RWPE1 (cell line): ENCODE results near the gene ABLIM3.

Experiments
- CTCF ChIA-PET: fragments of 350-600 bp; sonication (Branson Sonifier 250); formaldehyde crosslinking; extraction: SDS; loops from one replicate; lab custom pipeline; 2021; lab: Yijun Ruan, JAX
- POLR2A ChIA-PET: fragments of 400-600 bp; formaldehyde crosslinking; extraction: SDS; loops from one replicate; lab custom pipeline; 2020; ENCODE audit warnings: antibody characterized with exemption; ENCODE audit not compliant: low non-redundant PET; lab: Yijun Ruan, JAX
- DNase-seq: peaks from one replicate; pipeline ENCODE4 v3.0.0; 2012; ENCODE audit warnings: low spot score
- H3K27ac ChIP-seq: fragments of 450-650 bp; 2 replicates; pipeline ENCODE4 v1.5.1; 2017
- TF ChIP-seq, protein P1 (sequence below): fragments of 450-650 bp; conservative IDR thresholded peaks from 2 replicates; pipeline ENCODE4 v1.5.1; 2017; ENCODE audit warnings: low read depth, mild to moderate bottlenecking

ABLIM3 gene

GRCh38 chr5:149235841-149236240 lies 94.5 kb downstream of the ABLIM3 start:
- DNase-seq, result no peak
- ChIA-PET CTCF (interaction anchor here (0.6 kb wide), 1 partner anchor 65 kb away, joined by 5 read pairs; no protein-coding TSS in a partner anchor), POLR2A (no interaction called here)
- H3K27ac ChIP-seq, result no peak overlapping the region
- TF ChIP-seq, protein P1, sequence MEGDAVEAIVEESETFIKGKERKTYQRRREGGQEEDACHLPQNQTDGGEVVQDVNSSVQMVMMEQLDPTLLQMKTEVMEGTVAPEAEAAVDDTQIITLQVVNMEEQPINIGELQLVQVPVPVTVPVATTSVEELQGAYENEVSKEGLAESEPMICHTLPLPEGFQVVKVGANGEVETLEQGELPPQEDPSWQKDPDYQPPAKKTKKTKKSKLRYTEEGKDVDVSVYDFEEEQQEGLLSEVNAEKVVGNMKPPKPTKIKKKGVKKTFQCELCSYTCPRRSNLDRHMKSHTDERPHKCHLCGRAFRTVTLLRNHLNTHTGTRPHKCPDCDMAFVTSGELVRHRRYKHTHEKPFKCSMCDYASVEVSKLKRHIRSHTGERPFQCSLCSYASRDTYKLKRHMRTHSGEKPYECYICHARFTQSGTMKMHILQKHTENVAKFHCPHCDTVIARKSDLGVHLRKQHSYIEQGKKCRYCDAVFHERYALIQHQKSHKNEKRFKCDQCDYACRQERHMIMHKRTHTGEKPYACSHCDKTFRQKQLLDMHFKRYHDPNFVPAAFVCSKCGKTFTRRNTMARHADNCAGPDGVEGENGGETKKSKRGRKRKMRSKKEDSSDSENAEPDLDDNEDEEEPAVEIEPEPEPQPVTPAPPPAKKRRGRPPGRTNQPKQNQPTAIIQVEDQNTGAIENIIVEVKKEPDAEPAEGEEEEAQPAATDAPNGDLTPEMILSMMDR, result no peak

- POLR2A ChIA-PET, result no interaction called here
- DNase-seq, result no peak
- no peak overlapping the region for H3K27ac ChIP-seq
- TF ChIP-seq, protein P1, result no peak
- CTCF ChIA-PET, result no interaction called here
Measured at GRCh38 chr5:149237662-149238061, 96.4 kb downstream of the ABLIM3 start.

DNA sequence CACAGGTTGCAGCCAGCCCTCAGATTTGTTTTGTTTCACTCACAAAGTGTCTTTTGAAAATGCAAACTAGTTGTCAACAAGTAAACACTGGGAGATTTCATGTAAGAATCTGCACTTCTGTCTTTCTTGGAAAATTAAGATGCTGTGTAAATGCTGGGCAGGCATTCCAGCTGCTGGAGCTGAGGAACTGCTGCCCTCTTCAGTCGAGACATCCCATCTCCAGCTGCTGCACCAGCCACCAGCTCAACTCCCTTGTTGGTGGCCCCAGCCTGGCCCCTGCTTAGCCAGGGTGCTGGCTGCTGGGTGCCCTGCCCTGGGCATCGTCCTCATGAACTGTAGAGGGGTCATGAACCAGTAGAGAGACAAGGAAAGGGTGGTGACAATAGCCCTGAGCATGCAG lies 97.2 kb downstream of the ABLIM3 start:
- ChIA-PET POLR2A (no interaction called here), CTCF (interaction anchor here (1.1 kb wide), 1 partner anchor 417 kb away, joined by 3 read pairs; no protein-coding TSS in a partner anchor)
- no peak for DNase-seq

GRCh38 chr5:149239917-149240316 lies 98.6 kb downstream of the ABLIM3 start:
- TF ChIP-seq, protein P1, result no peak
- no peak for DNase-seq
- CTCF ChIA-PET, result interaction anchor here (0.6 to 0.7 kb wide), 2 partner anchors 9 to 532 kb away, joined by 3 read pairs; no protein-coding TSS in a partner anchor
- POLR2A ChIA-PET, result no interaction called here
- no peak overlapping the region for H3K27ac ChIP-seq

More for the DNA sequence above, 97.2 kb downstream of the ABLIM3 start:
- no peak overlapping the region for H3K27ac ChIP-seq
- TF ChIP-seq, protein P1, result no peak

- H3K27ac ChIP-seq, result no peak overlapping the region
- DNase-seq, result no peak
- TF ChIP-seq, protein P1, result no peak
- POLR2A ChIA-PET, result no interaction called here
- CTCF ChIA-PET, result interaction anchor here (0.6 to 0.7 kb wide), 2 partner anchors 9 to 533 kb away, joined by 3 read pairs; no protein-coding TSS in a partner anchor
Measured at GRCh38 chr5:149240354-149240998, 99.2 kb downstream of the ABLIM3 start.

- DNase-seq, result no peak
- TF ChIP-seq, protein P1, result no peak
- ChIA-PET POLR2A (no interaction called here), CTCF (interaction anchor here (1.1 kb wide), 1 partner anchor 23 kb away, joined by 3 read pairs; no protein-coding TSS in a partner anchor)
- H3K27ac ChIP-seq, result no peak overlapping the region
Measured at GRCh38 chr5:149242339-149242738, 101.0 kb downstream of the ABLIM3 start.
